Measurements from ENCODE around the gene FLOT1. TPM values are rescaled to one million over a fixed set of nuclear protein-coding genes. Genes with fewer than 3 reads are reported as not detected.

FLOT1 gene
- total and polyA plus RNA-seq, 2 of the 13 experiments (the other 11 are each of a cell fraction or from before 2014, with no cell fraction given): 82.3 to 130 TPM

- TF ChIP-seq, protein P1, sequence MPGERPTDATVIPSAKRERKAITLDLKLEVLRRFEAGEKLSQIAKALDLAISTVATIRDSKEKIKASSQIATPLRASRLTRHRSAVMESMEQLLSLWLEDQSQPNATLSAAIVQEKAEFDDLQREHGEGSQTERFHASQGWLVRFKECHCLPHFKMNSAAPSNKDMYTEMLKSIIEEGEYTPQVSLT (CRISPR knock-in tag; IDR thresholded peaks at IDR 0.05; ENCODE audit: borderline replicate concordance, low read depth): no peak
- TF ChIP-seq ZNF383 (CRISPR knock-in tag; IDR thresholded peaks at IDR 0.05; ENCODE audit: borderline replicate concordance): no peak
- TF ChIP-seq KLF15 (CRISPR knock-in tag; IDR thresholded peaks at IDR 0.05; ENCODE audit: borderline replicate concordance): no peak; the same call in 1 of the 2 replicates
- TF ChIP-seq FOXP1 (IDR thresholded peaks at IDR 0.05): peak; percentile 38; the same call in 1 of the 2 replicates
- peak; percentile 87 for TF ChIP-seq FOXP1 (CRISPR knock-in tag; IDR thresholded peaks at IDR 0.05)
- TF ChIP-seq ZNF607 (CRISPR knock-in tag; IDR thresholded peaks at IDR 0.05; ENCODE audit: borderline replicate concordance): peak; percentile 64; the same call in 1 of the 2 replicates
- no peak for TF ChIP-seq ZNF83 (CRISPR knock-in tag; IDR thresholded peaks at IDR 0.05; ENCODE audit: borderline replicate concordance)
- TF ChIP-seq HNF4G (IDR thresholded peaks at IDR 0.05; ENCODE audit: borderline replicate concordance, low read depth, low read length): peak; percentile 80
- TF ChIP-seq HNF4G (CRISPR knock-in tag; IDR thresholded peaks at IDR 0.05; ENCODE audit: borderline replicate concordance, low read depth): peak; percentile 82; the same call in 1 of the 2 replicates
- TF ChIP-seq JARID2 (CRISPR knock-in tag; IDR thresholded peaks at IDR 0.05; ENCODE audit: insufficient replicate concordance): peak; percentile 97
- peak; percentile 33 for TF ChIP-seq CBX1 (IDR thresholded peaks at IDR 0.05; ENCODE audit: low read depth)
- TF ChIP-seq ZBTB42 (CRISPR knock-in tag; IDR thresholded peaks at IDR 0.05): no peak
- TF ChIP-seq ZNF800 (CRISPR knock-in tag; IDR thresholded peaks at IDR 0.05): 0 out of 2 replicates have a peak, but pooled peaks have one; percentile 19
- TF ChIP-seq RFXANK (CRISPR knock-in tag; IDR thresholded peaks at IDR 0.05): no peak; the same call in 1 of the 2 replicates
- peak; percentile 58 for TF ChIP-seq TBL1XR1 (IDR thresholded peaks at IDR 0.05; ENCODE audit: borderline replicate concordance, low read length, partially characterized antibody)
- peak; percentile 89; the same call in 1 of the 2 replicates for TF ChIP-seq EED (CRISPR knock-in tag; IDR thresholded peaks at IDR 0.05)
- TF ChIP-seq, protein P2, sequence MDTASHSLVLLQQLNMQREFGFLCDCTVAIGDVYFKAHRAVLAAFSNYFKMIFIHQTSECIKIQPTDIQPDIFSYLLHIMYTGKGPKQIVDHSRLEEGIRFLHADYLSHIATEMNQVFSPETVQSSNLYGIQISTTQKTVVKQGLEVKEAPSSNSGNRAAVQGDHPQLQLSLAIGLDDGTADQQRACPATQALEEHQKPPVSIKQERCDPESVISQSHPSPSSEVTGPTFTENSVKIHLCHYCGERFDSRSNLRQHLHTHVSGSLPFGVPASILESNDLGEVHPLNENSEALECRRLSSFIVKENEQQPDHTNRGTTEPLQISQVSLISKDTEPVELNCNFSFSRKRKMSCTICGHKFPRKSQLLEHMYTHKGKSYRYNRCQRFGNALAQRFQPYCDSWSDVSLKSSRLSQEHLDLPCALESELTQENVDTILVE (CRISPR knock-in tag; IDR thresholded peaks at IDR 0.05): peak; percentile 64
- TF ChIP-seq, protein P3, sequence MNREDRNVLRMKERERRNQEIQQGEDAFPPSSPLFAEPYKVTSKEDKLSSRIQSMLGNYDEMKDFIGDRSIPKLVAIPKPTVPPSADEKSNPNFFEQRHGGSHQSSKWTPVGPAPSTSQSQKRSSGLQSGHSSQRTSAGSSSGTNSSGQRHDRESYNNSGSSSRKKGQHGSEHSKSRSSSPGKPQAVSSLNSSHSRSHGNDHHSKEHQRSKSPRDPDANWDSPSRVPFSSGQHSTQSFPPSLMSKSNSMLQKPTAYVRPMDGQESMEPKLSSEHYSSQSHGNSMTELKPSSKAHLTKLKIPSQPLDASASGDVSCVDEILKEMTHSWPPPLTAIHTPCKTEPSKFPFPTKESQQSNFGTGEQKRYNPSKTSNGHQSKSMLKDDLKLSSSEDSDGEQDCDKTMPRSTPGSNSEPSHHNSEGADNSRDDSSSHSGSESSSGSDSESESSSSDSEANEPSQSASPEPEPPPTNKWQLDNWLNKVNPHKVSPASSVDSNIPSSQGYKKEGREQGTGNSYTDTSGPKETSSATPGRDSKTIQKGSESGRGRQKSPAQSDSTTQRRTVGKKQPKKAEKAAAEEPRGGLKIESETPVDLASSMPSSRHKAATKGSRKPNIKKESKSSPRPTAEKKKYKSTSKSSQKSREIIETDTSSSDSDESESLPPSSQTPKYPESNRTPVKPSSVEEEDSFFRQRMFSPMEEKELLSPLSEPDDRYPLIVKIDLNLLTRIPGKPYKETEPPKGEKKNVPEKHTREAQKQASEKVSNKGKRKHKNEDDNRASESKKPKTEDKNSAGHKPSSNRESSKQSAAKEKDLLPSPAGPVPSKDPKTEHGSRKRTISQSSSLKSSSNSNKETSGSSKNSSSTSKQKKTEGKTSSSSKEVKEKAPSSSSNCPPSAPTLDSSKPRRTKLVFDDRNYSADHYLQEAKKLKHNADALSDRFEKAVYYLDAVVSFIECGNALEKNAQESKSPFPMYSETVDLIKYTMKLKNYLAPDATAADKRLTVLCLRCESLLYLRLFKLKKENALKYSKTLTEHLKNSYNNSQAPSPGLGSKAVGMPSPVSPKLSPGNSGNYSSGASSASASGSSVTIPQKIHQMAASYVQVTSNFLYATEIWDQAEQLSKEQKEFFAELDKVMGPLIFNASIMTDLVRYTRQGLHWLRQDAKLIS (CRISPR knock-in tag; IDR thresholded peaks at IDR 0.05): peak; percentile 54; the same call in 1 of the 2 replicates
Observed at GRCh38 chr6:30763618-30764489, 21.4 kb upstream of the FLOT1 start (continued).
